Gastroesophageal sphincter (tissue), 4 donors: ENCODE data around the gene PROC. TPM values are rescaled to one million over a fixed set of nuclear protein-coding genes. Genes with fewer than 3 reads are reported as not detected.

ENCODE experiments used
- ATAC-seq: fragments of 150-250 bp; one replicate; pipeline ENCODE4 v1.9.1; 2016; ENCODE audit warnings: mild to moderate bottlenecking, moderate library complexity
- H3K27ac ChIP-seq, 4 donors: fragments of 200-600 bp; sonication (generic) in 3 of 4; 1 replicate in 3 of 4; 2 replicates in 1 of 4; pipeline ENCODE4 v1.5.1; 2016 to 2019
- H3K27me3 ChIP-seq: fragments of 200-600 bp; sonication (generic); one replicate; pipeline ENCODE4 v1.5.1; 2019
- H3K36me3 ChIP-seq, 2 donors: fragments of 200-600 bp; sonication (generic); one replicate each; pipeline ENCODE4 v1.5.1; 2019; ENCODE audit warnings: control low read depth in 1 of 2
- H3K4me1 ChIP-seq, 3 donors: fragments of 200-600 bp; sonication (generic); 1 replicate in 2 of 3; 2 replicates in 1 of 3; pipeline ENCODE4 v1.5.1; 2016 to 2019; ENCODE audit warnings: control low read depth in 2 of 3
- H3K4me3 ChIP-seq, 2 donors: fragments of 200-600 bp; sonication (generic); one replicate each; pipeline ENCODE4 v1.5.1; 2019; ENCODE audit warnings: mild to moderate bottlenecking in 1 of 2, moderate library complexity in 1 of 2
- H3K9me3 ChIP-seq, 3 donors: fragments of 200-600 bp; sonication (generic); one replicate each; pipeline ENCODE4 v1.5.1; 2017 to 2019; ENCODE audit warnings: control low read depth in 2 of 3
- CTCF ChIP-seq, 4 experiments: fragments of 200-600 bp in 2 of 4; fragments of 450-650 bp in 2 of 4; sonication (generic) in 1 of 4; IDR thresholded peaks; one replicate each; pipeline ENCODE4 v1.5.1; 2017 to 2019; ENCODE audit warnings: antibody characterized with exemption in 4 of 4, mild to moderate bottlenecking in 2 of 4, moderate library complexity in 2 of 4
- EP300 ChIP-seq: sonication (generic); formaldehyde crosslinking; IDR thresholded peaks from one replicate; pipeline ENCODE4 v1.6.1; 2017; ENCODE audit warnings: antibody characterized with exemption, mild to moderate bottlenecking
- POLR2A ChIP-seq, 2 donors: fragments of 450-650 bp; IDR thresholded peaks; one replicate each; pipeline ENCODE4 v1.6.1; 2017; ENCODE audit warnings: antibody characterized with exemption in 2 of 2, mild to moderate bottlenecking in 2 of 2, moderate library complexity in 1 of 2
- POLR2AphosphoS5 ChIP-seq: sonication (generic); formaldehyde crosslinking; IDR thresholded peaks from one replicate; pipeline ENCODE4 v1.6.1; 2017; ENCODE audit warnings: antibody characterized with exemption
- WGBS, 2 donors: methylation state at CpG; one replicate each; pipeline ENCODE4 v1.1.5; 2018; ENCODE audit warnings: low coverage in 1 of 2; 5-methylcytosine and 5-hydroxymethylcytosine counted together
- total RNA-seq, 4 donors: library from RNA; depleted of rRNA; stranded (reverse); fragments of >200 nt; gene quantifications; one replicate each; pipeline ENCODE4 v1.1.0, GENCODE V29; 2016

Gene PROC
- total RNA-seq, 4 donors from 2014 or later: not detected

GRCh38 chr2:127453013-127453391, 34.8 kb downstream of the PROC start:
- Histone ChIP-seq H3K9me3 (no peaks in the 10 kb centered on the region), H3K27ac (no peak overlapping the region), H3K27me3 (no peaks in the 10 kb centered on the region), H3K4me3 (no peak overlapping the region), H3K36me3 (peaks cover 0 to 20% of the 10 kb centered on the region in 2 donors), H3K4me1 (no peaks in the 10 kb centered on the region)
- 100% methylated on average over 1 of the region's 3 CpGs; no CpG with 5 or more reads in 1 of the 2 donors for WGBS, 2 donors
- TF ChIP-seq EP300: no peak
- TF ChIP-seq POLR2A (IDR thresholded peaks at IDR 0.05): no peak
- TF ChIP-seq POLR2AphosphoS5: no peak
- no peak for TF ChIP-seq CTCF (IDR thresholded peaks at IDR 0.05)
- ATAC-seq: no peak

DNA sequence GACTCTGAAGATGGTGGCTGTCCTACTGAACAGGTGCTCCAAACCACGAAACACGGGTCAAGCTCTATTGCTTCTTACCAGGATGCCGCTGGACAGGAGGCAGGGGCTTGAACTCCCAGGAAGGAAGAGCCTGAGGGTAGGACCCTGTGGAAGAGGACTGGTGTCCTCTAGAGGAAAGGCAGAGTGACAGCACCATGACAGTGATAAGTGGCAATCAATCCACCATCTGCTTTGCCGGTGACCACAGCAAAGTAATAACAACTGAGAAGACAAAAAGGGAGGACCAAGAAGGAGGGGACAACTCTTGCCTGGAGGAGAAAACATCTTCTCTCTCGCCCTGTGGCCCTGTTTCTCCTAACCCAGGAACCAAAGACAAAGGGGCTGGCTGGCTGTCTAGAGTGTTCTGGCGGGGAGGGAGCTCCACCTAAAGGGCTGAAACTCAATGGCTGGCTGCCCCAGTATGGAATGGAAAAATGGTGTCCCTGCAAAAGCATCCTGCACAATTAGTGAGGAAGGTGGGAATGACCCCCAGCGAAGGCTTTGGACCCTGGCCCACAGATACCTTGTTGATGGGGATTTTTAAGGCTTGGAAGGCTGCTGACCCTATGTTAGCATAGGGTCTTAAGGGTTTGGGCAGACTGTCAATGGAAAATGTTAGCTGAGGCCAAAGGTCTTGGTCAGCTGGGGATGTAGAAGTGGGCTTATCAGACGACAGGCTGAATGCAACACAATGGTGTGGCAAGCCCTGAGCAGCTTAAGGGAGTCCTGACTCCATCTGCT, 35.4 kb downstream of the PROC start:
- WGBS, 2 donors: 54 to 88% methylated on average over 1 to 2 of the region's 8 CpGs
- peaks cover 0 to 20% of the 10 kb centered on the region in 2 donors for H3K36me3 ChIP-seq
- no peak overlapping the region for H3K27ac ChIP-seq
- no peaks in the 10 kb centered on the region for H3K9me3 ChIP-seq
- no peaks in the 10 kb centered on the region for H3K27me3 ChIP-seq
- ATAC-seq: no peak
- TF ChIP-seq POLR2A (IDR thresholded peaks at IDR 0.05): no peak
- no peaks in the 10 kb centered on the region for H3K4me1 ChIP-seq
- H3K4me3 ChIP-seq: no peak overlapping the region

DNA sequence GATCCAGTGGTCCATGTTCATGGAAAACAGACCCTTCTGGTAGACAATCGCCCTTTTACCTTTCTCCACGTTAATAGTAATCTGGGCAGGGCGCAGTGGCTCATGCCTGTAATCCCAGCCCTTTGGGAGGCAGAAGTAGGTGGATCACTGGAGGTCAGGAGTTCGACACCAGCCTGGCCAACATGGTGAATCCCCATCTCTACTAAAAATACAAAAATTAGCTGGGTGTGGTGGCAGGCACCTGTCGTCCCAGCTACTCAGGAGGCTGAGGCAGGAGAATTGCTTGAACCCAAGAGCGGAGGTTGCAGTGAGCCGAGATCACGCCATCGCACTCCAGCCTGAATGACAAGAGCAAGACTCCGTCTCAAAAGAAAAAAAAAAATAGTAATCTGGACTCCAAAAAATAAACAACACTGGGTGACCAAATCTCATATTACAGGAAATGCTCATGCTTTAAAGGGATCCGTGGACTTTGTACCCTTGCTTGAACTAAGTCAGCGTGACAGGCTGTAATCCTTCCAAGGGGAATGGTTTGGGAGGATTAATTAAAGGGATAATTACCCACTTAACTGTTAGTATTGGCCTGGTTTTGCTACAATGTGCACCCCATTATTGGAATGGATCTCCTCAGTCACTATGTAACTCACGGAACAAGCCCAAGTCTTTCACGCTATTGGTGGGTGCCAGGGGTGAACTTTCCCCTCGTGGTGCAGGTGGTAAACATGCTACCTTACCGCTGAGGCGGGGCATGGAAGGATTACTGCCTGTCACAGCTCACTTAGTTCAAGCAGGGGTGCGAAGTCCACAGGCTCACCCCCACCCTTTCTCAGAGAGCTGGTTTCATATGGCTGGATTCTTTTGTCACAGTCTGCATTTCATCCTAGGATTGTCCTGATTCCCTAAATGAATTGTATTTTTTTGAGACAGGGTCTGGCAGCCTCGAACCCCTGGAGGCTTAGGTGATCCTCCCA, 36.7 kb downstream of the PROC start:
- Histone ChIP-seq H3K9me3 (no peaks in the 10 kb centered on the region), H3K27me3 (no peaks in the 10 kb centered on the region), H3K27ac (no peak overlapping the region), H3K4me3 (no peak overlapping the region), H3K36me3 (peaks cover 0 to 17% of the 10 kb centered on the region in 2 donors), H3K4me1 (no peaks in the 10 kb centered on the region)
- TF ChIP-seq POLR2A (IDR thresholded peaks at IDR 0.05) (no peak), POLR2AphosphoS5 (no peak), EP300 (no peak), CTCF (IDR thresholded peaks at IDR 0.05) (no peak)
- WGBS, 2 donors: 84 to 86% methylated on average over 5 to 9 of the region's 19 CpGs
- ATAC-seq: no peak

DNA sequence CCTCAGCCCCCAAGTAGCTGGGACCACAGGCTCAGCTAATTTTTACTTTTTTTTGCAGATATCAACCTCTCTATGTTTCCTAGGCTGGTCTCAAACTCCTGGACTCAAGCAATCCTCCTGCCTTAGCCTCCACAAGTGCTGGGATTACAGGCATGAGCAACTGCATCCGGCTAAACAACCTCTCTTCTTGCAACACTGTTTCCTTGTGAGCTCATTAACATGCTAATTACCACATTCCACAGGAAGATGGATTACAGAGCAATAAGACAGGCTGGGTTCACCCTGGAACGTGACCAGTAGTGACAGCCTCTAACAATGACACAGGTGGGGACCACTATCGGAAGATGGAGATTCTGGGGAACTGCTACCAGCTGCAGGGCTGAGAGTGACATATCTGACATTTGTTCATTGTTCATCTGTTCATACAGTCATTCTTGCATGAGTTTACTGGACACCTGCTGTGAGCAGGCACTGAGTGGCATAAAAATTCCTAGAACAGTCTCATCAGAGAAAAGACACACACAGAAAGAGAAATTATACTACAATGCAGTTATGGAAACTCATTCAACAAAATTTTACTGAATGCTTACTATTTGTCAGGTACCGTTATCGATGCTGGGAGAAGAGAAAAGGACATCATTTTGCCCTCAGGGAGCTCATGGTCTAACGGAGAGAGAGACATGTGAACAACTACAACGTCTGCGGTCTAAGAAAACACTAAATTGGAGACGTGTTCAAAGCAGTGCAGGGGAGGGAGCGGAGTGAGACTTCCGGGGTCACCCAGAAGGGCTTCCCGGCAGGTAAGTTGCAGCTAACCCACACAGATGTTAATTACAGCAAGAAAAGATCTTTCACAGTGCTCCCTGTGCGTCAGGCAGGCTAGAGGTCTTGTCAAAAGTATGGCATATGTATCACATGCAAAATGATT, 37.6 kb downstream of the PROC start:
- Histone ChIP-seq H3K4me1 (no peaks in the 10 kb centered on the region), H3K4me3 (no peak overlapping the region), H3K27ac (no peak overlapping the region), H3K9me3 (no peaks in the 10 kb centered on the region), H3K27me3 (no peaks in the 10 kb centered on the region), H3K36me3 (peaks cover 0 to 15% of the 10 kb centered on the region in 2 donors)
- WGBS, 2 donors: 80 to 86% methylated on average over 11 to 13 of the region's 13 CpGs
- no peak for TF ChIP-seq EP300
- ATAC-seq: no peak

- no peak overlapping the region for H3K4me3 ChIP-seq
- H3K27ac ChIP-seq: no peak overlapping the region
- 86 to 100% methylated on average over 1 to 5 of the region's 12 CpGs for WGBS, 2 donors
- H3K9me3 ChIP-seq: no peaks in the 10 kb centered on the region
- no peaks in the 10 kb centered on the region for H3K4me1 ChIP-seq
- TF ChIP-seq POLR2A (IDR thresholded peaks at IDR 0.05) (no peak), CTCF (IDR thresholded peaks at IDR 0.05) (no peak), EP300 (no peak), POLR2AphosphoS5 (no peak)
- no peaks in the 10 kb centered on the region for H3K27me3 ChIP-seq
- peaks cover 0 to 15% of the 10 kb centered on the region in 2 donors for H3K36me3 ChIP-seq
- ATAC-seq: no peak
These were observed 38.7 kb downstream of the PROC start for GRCh38 chr2:127456960-127457359.
